HUES6 (cell line): ENCODE data around the gene SOBP.

Experiments
- H3K27ac ChIP-seq: 2 replicates; pipeline ENCODE4 v1.7.0; 2013; ENCODE audit warnings: low read depth, mild to moderate bottlenecking, low read length, inconsistent platforms
- H3K27me3 ChIP-seq: 2 replicates; pipeline ENCODE4 v1.6.1; 2013; ENCODE audit warnings: low read length; ENCODE audit not compliant: control insufficient read depth, insufficient read depth
- H3K36me3 ChIP-seq: 2 replicates; pipeline ENCODE4 v1.6.1; 2013; ENCODE audit warnings: low read length; ENCODE audit not compliant: control insufficient read depth, insufficient read depth
- H3K4me1 ChIP-seq: 2 replicates; pipeline ENCODE4 v1.6.1; 2013; ENCODE audit warnings: low read length; ENCODE audit not compliant: control insufficient read depth, insufficient read depth
- H3K4me3 ChIP-seq: 2 replicates; pipeline ENCODE4 v1.5.1; 2013; ENCODE audit warnings: low read depth, low read length
- H3K9ac ChIP-seq: one replicate; pipeline ENCODE4 v1.6.1; 2013; ENCODE audit warnings: mild to moderate bottlenecking, low read length
- H3K9me3 ChIP-seq: 2 replicates; pipeline ENCODE4 v1.6.1; 2013; ENCODE audit warnings: low read depth, low read length; ENCODE audit not compliant: control insufficient read depth, insufficient read depth

SOBP gene

DNA sequence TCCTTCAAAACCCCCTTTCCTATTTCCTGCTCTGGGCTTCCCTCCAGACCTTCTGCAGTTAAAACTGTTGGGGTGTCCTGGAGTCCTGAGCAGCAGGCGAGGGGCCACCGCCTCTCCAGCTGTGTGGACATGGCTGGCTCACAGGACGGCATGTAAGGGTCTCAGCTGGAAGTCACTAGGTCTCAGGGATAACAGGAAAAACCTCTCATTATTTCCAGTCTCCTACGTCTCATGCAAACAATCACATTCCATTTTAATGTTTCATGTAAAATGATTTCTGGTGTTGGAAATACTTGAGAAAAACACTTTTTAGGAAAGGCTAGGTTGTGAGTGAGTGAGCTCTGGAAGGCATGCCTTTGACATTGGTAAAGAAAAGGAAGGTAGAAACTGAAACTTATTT is 175.5 kb downstream of the SOBP start:
- Histone ChIP-seq H3K27ac (no peak overlapping the region), H3K4me1 (peaks cover 30% of the 10 kb centered on the region), H3K9ac (no peak overlapping the region)

DNA sequence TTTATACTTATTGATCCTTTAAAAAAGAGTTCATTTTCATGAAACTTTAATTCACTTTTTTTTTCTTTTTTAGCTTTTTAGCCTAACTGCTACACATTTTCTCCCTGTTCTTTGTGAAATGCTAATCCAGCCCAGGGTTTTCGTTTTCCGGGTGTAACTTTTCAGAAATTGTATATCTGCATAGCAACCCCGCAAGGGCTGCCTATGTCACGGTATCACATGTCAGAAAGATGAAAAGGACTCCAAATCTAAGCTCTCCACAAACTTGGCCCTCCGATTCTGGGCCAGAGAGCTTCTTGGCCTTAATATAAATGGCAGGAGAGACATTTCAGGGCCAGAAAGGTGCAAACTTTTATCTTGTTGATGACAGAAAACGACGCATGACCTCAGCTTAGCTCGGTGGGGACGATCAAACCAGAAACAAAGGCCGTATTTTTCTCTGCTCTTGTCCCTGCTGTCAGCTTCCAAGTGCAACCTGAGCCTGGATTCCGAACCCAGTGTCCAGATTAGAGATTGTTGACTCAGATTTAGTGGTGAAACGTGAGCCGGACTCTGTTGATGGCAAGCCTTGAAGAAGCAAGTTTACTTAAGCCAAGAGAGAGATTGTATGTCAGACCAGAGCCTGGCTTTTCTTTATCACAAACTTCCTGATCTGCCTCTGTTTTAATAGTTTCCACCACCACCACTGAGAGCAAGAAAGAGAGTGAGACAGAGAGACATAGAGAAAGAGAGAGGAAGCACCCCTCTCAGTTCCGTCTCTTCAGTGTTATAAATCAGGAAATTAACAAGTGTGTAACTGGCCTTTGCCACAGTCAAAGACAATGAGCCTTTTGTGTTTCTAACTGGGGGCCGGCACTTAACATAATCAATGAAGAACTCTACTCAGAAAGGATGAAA is 176.4 kb downstream of the SOBP start:
- Histone ChIP-seq H3K9me3 (no peaks in the 10 kb centered on the region), H3K27me3 (no peaks in the 10 kb centered on the region), H3K27ac (no peak overlapping the region), H3K36me3 (no peaks in the 10 kb centered on the region), H3K9ac (no peak overlapping the region), H3K4me3 (no peak overlapping the region), H3K4me1 (peaks cover 39% of the 10 kb centered on the region)

More for the DNA sequence above, 175.5 kb downstream of the SOBP start:
- Histone ChIP-seq H3K27me3 (no peaks in the 10 kb centered on the region), H3K4me3 (no peak overlapping the region), H3K9me3 (no peaks in the 10 kb centered on the region), H3K36me3 (no peaks in the 10 kb centered on the region)

DNA sequence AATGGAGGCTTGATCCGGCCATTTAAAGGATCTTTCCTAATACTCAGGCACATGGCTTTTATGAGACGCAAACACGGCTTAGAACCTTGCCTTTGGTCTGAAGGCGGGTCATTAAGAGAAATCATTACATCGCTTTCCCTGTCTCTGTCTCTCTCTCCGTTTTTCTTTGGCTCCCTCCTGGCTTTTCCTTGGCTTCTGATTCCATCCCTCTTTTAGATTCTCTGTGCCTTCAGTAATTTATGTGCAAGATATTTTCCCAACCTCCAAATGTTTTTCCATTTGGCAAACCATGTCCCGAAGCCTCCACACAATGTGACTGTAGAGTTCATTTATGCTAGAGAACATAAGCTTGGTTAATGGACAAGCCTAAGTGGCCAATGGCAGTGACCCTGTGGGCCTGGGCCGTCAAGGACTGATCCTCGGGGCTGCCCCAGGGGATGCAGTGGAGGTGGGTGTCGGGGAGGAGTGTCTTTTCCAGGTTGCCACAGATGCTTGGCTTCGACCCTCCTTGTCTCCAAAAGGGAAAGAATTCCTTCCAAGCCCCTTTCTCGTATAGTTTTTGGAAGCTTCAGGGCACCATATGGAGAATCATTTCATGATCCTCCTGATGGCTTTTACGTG is 177.2 kb downstream of the SOBP start:
- Histone ChIP-seq H3K27ac (no peak overlapping the region), H3K4me3 (no peak overlapping the region), H3K27me3 (no peaks in the 10 kb centered on the region), H3K4me1 (peaks cover 39% of the 10 kb centered on the region), H3K36me3 (no peaks in the 10 kb centered on the region), H3K9me3 (no peaks in the 10 kb centered on the region), H3K9ac (no peak overlapping the region)

DNA sequence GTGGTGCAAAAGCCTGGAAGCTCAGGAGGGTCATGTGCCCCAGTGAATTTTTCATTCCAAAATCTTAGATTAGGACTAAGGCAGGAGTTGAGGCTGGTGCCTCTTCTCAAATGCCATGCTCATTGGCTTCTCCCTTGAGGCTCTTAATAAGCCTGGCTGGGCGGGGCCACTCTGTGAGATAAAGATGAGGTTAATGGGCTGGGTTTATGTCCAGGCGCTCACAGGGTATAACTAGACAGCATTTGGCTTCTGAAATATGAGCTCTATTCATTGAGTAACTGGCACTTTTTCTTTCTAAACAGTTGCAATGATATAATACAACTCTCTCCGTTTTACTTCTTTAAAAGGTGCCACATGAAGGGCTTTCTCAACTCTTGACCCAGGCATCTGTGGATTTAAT is 177.9 kb downstream of the SOBP start:
- no peak overlapping the region for H3K9ac ChIP-seq
- no peaks in the 10 kb centered on the region for H3K27me3 ChIP-seq
- H3K36me3 ChIP-seq, result no peaks in the 10 kb centered on the region
- no peak overlapping the region for H3K27ac ChIP-seq
- H3K4me1 ChIP-seq, result peaks cover 39% of the 10 kb centered on the region
- no peak overlapping the region for H3K4me3 ChIP-seq
- H3K9me3 ChIP-seq, result no peaks in the 10 kb centered on the region

DNA sequence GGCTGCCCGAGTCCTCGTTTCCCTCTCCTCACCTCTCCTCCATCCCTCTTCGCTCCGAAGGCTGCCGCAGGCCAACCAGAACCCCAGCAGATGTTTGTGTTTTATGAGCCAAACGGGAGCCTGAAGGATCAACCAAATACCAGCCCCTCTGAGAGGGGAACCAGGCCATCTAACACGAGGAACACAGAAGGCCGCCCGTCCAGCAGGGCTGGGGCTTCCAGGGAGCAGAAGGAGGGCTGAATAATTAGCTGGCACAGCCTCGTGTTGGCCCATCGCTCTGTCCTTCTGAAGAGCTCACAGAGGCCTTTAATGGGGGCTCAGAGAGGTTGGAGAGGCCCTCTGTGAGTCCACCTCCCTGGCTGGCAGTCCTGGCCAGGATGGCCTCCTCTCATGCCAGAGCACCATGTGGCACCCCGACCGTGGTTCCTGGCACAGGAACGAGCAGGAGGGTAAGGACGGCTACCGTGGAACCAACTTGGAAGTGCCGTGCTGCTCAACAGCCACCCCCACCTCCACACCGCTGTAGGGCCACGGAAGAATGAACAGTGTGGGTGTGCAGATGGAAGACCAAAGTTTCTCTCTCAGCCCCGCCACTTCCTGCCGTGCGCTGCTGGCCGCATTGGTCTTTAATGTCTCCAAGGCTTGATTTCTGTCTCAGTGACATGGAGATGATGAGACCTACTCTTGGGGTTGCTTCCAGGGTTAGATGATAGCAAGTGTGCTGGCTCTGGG is 179.0 kb downstream of the SOBP start:
- H3K9ac ChIP-seq, result no peak overlapping the region
- no peaks in the 10 kb centered on the region for H3K9me3 ChIP-seq
- no peaks in the 10 kb centered on the region for H3K36me3 ChIP-seq
- no peak overlapping the region for H3K4me3 ChIP-seq
- no peak overlapping the region for H3K27ac ChIP-seq
- H3K27me3 ChIP-seq, result no peaks in the 10 kb centered on the region
- H3K4me1 ChIP-seq, result peaks cover 38% of the 10 kb centered on the region

DNA sequence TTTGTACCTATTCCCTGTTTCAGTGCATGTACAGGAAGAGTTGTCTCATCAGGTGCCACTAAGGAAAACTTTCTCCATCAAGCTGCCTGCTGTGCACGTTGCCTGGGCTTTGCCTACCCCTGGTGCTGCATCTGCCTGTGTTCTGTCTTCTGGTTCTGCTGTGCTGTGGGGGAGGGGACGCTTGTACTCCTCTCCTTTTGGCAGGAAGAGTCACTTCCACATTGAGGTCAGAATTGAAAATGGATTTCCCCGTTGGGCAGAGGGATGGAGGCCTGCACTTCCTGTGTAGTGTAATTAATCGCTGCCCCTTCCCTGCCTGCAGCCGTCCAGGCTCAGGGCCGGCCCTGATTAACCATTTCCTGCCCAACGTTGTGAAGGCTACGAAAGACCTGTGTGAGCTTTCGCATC is 180.9 kb downstream of the SOBP start:
- H3K4me1 ChIP-seq, result peaks cover 35% of the 10 kb centered on the region

DNA sequence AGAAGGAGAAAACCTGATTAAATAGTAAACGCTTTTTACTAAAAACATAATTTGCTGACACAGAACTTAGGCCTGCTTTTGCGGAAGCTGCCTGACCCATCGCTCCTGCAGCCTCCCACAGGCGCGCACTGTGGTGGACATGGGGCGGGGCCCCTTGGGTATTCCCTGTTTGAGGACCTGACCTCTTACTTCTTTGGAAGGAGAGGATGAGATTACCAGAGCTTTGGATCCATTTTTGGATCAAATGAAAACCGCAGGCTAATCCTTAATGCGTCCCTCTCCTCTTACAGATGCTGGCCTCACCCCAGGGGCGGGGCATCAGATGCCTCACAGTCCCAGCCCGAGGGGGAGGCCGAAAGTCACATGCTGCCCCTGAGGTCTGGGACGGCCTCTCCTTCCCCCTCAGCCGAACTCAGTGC is 183.2 kb downstream of the SOBP start:
- Histone ChIP-seq H3K27ac (no peak overlapping the region), H3K9ac (no peak overlapping the region), H3K36me3 (no peaks in the 10 kb centered on the region), H3K4me1 (peaks cover 17% of the 10 kb centered on the region), H3K9me3 (no peaks in the 10 kb centered on the region), H3K27me3 (peaks cover 3% of the 10 kb centered on the region; the same call in 1 of the 2 replicates), H3K4me3 (no peak overlapping the region)

More for the DNA sequence above, 180.9 kb downstream of the SOBP start:
- no peaks in the 10 kb centered on the region for H3K9me3 ChIP-seq
- H3K27me3 ChIP-seq, result no peaks in the 10 kb centered on the region; the same call in 1 of the 2 replicates
- no peaks in the 10 kb centered on the region for H3K36me3 ChIP-seq
- H3K9ac ChIP-seq, result no peak overlapping the region
- H3K4me3 ChIP-seq, result peak overlapping the region; percentile 19; the same call in 1 of the 2 replicates
- no peak overlapping the region for H3K27ac ChIP-seq

DNA sequence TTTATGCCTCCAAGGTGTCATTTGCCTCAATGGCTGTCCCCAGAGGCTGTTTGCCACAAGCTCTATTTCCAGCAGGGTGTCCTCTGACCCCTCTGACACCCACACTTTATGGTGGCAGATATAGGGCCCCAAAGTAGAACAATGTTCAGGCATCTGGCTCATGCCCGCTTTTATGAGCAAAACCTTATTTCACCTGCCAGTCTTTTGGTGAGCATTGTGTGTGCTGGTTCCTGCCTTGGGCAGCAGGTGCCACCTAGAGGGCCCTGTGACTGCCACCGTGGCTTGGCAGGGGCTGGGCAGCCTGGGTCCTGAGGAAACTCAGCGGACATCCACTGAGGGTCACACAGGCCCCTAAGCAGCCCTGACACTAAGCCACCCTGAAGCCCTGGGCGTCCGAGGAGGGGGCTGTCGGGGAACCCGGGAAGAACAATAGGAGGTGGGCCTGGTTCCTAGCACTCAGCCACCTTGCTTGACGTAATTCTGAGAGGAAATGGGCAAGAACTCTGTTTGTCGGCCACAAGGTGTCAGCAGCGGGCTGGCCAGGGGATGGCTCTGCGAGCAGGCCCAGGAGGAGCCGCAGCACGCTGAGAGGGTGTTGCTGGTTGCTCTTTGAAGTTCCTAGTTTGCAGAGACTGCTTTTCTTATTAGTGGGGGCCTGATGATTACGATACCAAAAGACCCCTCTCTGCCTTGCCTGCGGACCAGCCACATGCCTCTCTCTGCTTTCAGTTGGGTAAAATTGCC is 185.2 kb downstream of the SOBP start:
- H3K36me3 ChIP-seq, result no peaks in the 10 kb centered on the region
- H3K9me3 ChIP-seq, result no peaks in the 10 kb centered on the region
- H3K4me1 ChIP-seq, result peaks cover 22% of the 10 kb centered on the region
- H3K9ac ChIP-seq, result no peak overlapping the region
- peaks cover 3% of the 10 kb centered on the region; the same call in 1 of the 2 replicates for H3K27me3 ChIP-seq
- peak overlapping the region; percentile 45 for H3K4me3 ChIP-seq
- no peak overlapping the region for H3K27ac ChIP-seq

DNA sequence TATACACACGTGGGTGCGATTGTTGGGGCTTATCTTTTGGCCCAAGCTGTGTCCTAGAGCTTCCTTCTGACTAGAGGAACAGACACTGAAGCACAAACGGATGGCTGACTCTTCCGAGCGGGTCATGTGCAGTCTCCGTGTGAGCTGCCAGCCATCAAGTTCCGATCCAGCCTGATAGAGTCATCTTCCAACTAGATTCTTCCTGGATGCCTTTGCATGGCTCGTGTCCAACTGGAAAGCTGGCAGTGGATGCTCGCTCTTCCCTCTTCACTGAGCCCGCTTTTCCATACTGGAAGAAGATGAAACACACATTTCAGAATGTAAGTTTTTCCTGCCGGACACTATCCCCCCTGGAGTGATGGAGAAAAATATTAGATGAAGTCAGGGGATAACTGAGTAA is 186.1 kb downstream of the SOBP start:
- Histone ChIP-seq H3K9ac (no peak overlapping the region), H3K36me3 (no peaks in the 10 kb centered on the region)

DNA sequence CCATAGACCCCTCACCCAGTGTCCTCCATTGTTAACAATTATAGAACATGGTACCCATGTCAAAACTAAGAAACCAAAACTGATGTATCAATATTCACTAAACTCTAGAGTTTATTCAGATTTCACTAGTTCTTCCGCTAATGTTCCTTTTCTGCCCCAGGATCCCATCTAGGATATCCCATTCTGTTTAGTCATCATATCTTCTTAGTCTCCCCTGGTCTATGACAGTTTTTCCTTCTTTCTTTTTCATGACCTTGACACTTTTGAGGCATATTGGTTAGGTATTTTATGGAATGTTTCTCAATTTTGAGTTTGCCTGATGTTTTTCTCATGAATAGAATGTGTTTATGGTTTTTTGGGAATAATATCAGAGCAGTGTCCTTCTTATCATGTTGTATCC is 187.5 kb downstream of the SOBP start:
- no peak overlapping the region for H3K4me3 ChIP-seq
- H3K9me3 ChIP-seq, result no peaks in the 10 kb centered on the region
- H3K27me3 ChIP-seq, result peaks cover 3% of the 10 kb centered on the region; the same call in 1 of the 2 replicates

More for the DNA sequence above, 186.1 kb downstream of the SOBP start:
- Histone ChIP-seq H3K4me3 (no peak overlapping the region), H3K27me3 (peaks cover 3% of the 10 kb centered on the region; the same call in 1 of the 2 replicates), H3K9me3 (no peaks in the 10 kb centered on the region), H3K27ac (no peak overlapping the region), H3K4me1 (peaks cover 15% of the 10 kb centered on the region)

More for the DNA sequence above, 187.5 kb downstream of the SOBP start:
- Histone ChIP-seq H3K27ac (no peak overlapping the region), H3K4me1 (0 out of 2 replicates have a peak, but pooled peaks cover 12% of the 10 kb centered on the region), H3K9ac (no peak overlapping the region), H3K36me3 (no peaks in the 10 kb centered on the region)
